Peyer's patch (tissue), 4 donors: ENCODE measurements around the gene ATP5F1A.

Source experiments
- POLR2A ChIP-seq, 2 donors: fragments of 450-650 bp; IDR thresholded peaks; one replicate each; pipeline ENCODE4 v1.5.1; 2017; ENCODE audit warnings: antibody characterized with exemption in 2 of 2, mild to moderate bottlenecking in 2 of 2, moderate library complexity in 2 of 2
- TF ChIP-seq, protein P1 (sequence below), 6 experiments: fragments of 450-650 bp in 4 of 6; fragments of 200-600 bp in 2 of 6; sonication (generic) in 1 of 6; IDR thresholded peaks; one replicate each; pipeline ENCODE4 v1.5.1; 2017 to 2019; ENCODE audit warnings: antibody characterized with exemption in 6 of 6, mild to moderate bottlenecking in 3 of 6, moderate library complexity in 1 of 6

DNA sequence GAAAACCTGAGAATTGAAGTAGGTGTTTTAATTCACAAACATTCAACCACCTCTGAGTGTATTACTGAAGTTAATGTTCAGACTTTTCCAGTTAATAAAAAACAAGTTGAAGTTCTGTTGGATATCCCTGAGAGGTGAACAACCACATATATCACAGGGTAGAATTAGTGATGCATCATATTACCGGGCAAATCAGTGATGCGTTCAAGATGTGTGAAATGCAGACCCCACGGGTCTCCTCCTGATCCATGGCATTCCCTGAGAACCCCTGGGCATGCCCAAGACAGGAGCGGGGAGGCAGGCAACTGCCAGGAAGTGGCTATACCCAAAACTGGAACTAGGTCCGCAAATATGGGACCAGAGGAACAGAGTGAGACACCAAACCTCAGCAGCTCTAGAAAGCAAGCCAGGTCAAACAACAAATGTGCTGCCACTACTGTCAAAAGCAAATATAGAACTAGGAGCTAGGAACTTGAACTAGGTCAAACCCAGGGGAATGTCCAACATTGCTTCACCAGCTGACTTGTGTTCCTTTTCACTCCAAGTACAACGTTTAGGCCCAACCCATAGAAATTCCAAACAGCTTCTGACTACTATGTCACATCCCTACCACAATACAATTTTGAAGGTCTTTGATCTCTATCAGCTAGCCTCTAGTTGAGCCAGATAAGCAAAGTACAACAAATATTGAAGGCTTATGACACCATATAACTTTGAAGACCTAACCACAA is 46.2 kb downstream of the ATP5F1A start:
- TF ChIP-seq, protein P1, sequence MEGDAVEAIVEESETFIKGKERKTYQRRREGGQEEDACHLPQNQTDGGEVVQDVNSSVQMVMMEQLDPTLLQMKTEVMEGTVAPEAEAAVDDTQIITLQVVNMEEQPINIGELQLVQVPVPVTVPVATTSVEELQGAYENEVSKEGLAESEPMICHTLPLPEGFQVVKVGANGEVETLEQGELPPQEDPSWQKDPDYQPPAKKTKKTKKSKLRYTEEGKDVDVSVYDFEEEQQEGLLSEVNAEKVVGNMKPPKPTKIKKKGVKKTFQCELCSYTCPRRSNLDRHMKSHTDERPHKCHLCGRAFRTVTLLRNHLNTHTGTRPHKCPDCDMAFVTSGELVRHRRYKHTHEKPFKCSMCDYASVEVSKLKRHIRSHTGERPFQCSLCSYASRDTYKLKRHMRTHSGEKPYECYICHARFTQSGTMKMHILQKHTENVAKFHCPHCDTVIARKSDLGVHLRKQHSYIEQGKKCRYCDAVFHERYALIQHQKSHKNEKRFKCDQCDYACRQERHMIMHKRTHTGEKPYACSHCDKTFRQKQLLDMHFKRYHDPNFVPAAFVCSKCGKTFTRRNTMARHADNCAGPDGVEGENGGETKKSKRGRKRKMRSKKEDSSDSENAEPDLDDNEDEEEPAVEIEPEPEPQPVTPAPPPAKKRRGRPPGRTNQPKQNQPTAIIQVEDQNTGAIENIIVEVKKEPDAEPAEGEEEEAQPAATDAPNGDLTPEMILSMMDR (IDR thresholded peaks at IDR 0.05) = no peak
- TF ChIP-seq POLR2A (IDR thresholded peaks at IDR 0.05) = no peak
